Osteoblast (primary cell): ENCODE measurements around the gene PRKAR2B. TPM values are rescaled to one million over a fixed set of nuclear protein-coding genes. Genes with fewer than 3 reads are reported as not detected.

ENCODE experiments used
- DNase-seq: peaks from one replicate; pipeline ENCODE4 v3.0.0; 2011; ENCODE audit warnings: low spot score, mixed read lengths; ENCODE audit not compliant: insufficient read length; ENCODE audit errors: missing footprints
- H2AFZ ChIP-seq: 2 replicates; pipeline ENCODE4 v1.6.0; 2011; ENCODE audit warnings: mild to moderate bottlenecking, low read length
- H3K27ac ChIP-seq: 2 replicates; pipeline ENCODE4 v1.5.1; 2011; ENCODE audit warnings: mild to moderate bottlenecking, low read depth, low read length, moderate library complexity
- H3K27me3 ChIP-seq: 2 replicates; pipeline ENCODE4 v1.6.0; 2012; ENCODE audit warnings: mild to moderate bottlenecking, control low read depth, inconsistent platforms, low read length, moderate library complexity; ENCODE audit not compliant: insufficient read depth
- H3K36me3 ChIP-seq: 2 replicates; pipeline ENCODE4 v1.5.1; 2011; ENCODE audit warnings: mild to moderate bottlenecking, low read length, control low read depth, moderate library complexity; ENCODE audit not compliant: insufficient read depth
- H3K4me1 ChIP-seq: 2 replicates; pipeline ENCODE4 v1.5.1; 2011; ENCODE audit warnings: mild to moderate bottlenecking, low read length, control low read depth, moderate library complexity; ENCODE audit not compliant: insufficient read depth
- H3K4me2 ChIP-seq: 2 replicates; pipeline ENCODE4 v1.6.0; 2011; ENCODE audit warnings: mild to moderate bottlenecking, low read length; ENCODE audit not compliant: insufficient read depth
- H3K4me3 ChIP-seq: fragments of 200-600 bp; sonication (generic); 3 replicates; pipeline ENCODE4 v1.5.1; 2012; ENCODE audit warnings: mild to moderate bottlenecking, low read length, inconsistent platforms; ENCODE audit not compliant: insufficient read depth
- H3K79me2 ChIP-seq: 2 replicates; pipeline ENCODE4 v1.6.0; 2012; ENCODE audit warnings: mild to moderate bottlenecking, low read length, control low read depth, inconsistent platforms; ENCODE audit not compliant: insufficient read depth
- H3K9me3 ChIP-seq: 2 replicates; pipeline ENCODE4 v1.5.1; 2011; ENCODE audit warnings: low read depth, low read length, control low read depth
- H4K20me1 ChIP-seq: 2 replicates; pipeline ENCODE4 v1.6.0; 2012; ENCODE audit warnings: mild to moderate bottlenecking, low read length, control low read depth; ENCODE audit not compliant: insufficient read depth
- CTCF ChIP-seq: IDR thresholded peaks from 2 replicates; pipeline ENCODE4 v1.5.1; 2011; ENCODE audit warnings: mild to moderate bottlenecking, low read depth, low read length, moderate library complexity; ENCODE audit errors: extremely low read depth
- total RNA-seq: library from RNA; depleted of rRNA; stranded (reverse); fragments of >200 nt; gene quantifications from 2 replicates; pipeline ENCODE4 v1.2.3, GENCODE V29; 2012

The PRKAR2B gene
- total RNA-seq, 1 donor = 2.5 TPM

- TF ChIP-seq CTCF = no peak
- no peaks in the 10 kb centered on the region for H3K9me3 ChIP-seq
These were observed 104.2 kb downstream of the PRKAR2B start for GRCh38 chr7:107148721-107149120.

GRCh38 chr7:107149863-107150262 lies 105.4 kb downstream of the PRKAR2B start:
- Histone ChIP-seq H4K20me1 (no peaks in the 10 kb centered on the region), H3K79me2 (no peaks in the 10 kb centered on the region), H3K27me3 (no peaks in the 10 kb centered on the region), H3K27ac (no peak overlapping the region), H2AFZ (no peak overlapping the region), H3K4me2 (no peak overlapping the region), H3K9me3 (no peaks in the 10 kb centered on the region), H3K36me3 (no peaks in the 10 kb centered on the region), H3K4me1 (peaks cover 8% of the 10 kb centered on the region), H3K4me3 (no peak overlapping the region)
- TF ChIP-seq CTCF = no peak
- DNase-seq = no peak

More at GRCh38 chr7:107148721-107149120, 104.2 kb downstream of the PRKAR2B start:
- Histone ChIP-seq H2AFZ (no peak overlapping the region), H3K4me1 (peaks cover 8% of the 10 kb centered on the region), H3K27ac (no peak overlapping the region), H3K27me3 (no peaks in the 10 kb centered on the region), H3K4me3 (no peak overlapping the region), H3K79me2 (no peaks in the 10 kb centered on the region), H4K20me1 (no peaks in the 10 kb centered on the region), H3K4me2 (no peak overlapping the region), H3K36me3 (no peaks in the 10 kb centered on the region)
- DNase-seq = no peak

GRCh38 chr7:107150375-107151073 lies 106.0 kb downstream of the PRKAR2B start:
- H3K4me3 ChIP-seq = no peak overlapping the region
- H3K27ac ChIP-seq = no peak overlapping the region
- no peaks in the 10 kb centered on the region for H3K36me3 ChIP-seq
- no peak overlapping the region for H3K4me2 ChIP-seq
- no peaks in the 10 kb centered on the region for H3K27me3 ChIP-seq
- peak; percentile 73 for TF ChIP-seq CTCF
- DNase-seq = no peak
- H2AFZ ChIP-seq = no peak overlapping the region
- H3K79me2 ChIP-seq = no peaks in the 10 kb centered on the region
- peaks cover 8% of the 10 kb centered on the region for H3K4me1 ChIP-seq
- no peaks in the 10 kb centered on the region for H4K20me1 ChIP-seq
- H3K9me3 ChIP-seq = no peaks in the 10 kb centered on the region

GRCh38 chr7:107151538-107151937 lies 107.0 kb downstream of the PRKAR2B start:
- no peaks in the 10 kb centered on the region for H3K79me2 ChIP-seq
- H4K20me1 ChIP-seq = no peaks in the 10 kb centered on the region
- no peaks in the 10 kb centered on the region for H3K36me3 ChIP-seq
- H3K27ac ChIP-seq = no peak overlapping the region
- H3K4me2 ChIP-seq = no peak overlapping the region
- no peak overlapping the region for H3K4me3 ChIP-seq
- no peaks in the 10 kb centered on the region for H3K9me3 ChIP-seq
- no peak for TF ChIP-seq CTCF
- H2AFZ ChIP-seq = no peak overlapping the region
- no peak for DNase-seq
- H3K27me3 ChIP-seq = no peaks in the 10 kb centered on the region
- H3K4me1 ChIP-seq = peaks cover 8% of the 10 kb centered on the region
